Tibial nerve (tissue), 4 donors: ENCODE results near the gene ZNF527.
"Not testable (repeated sequence)": the region's sequence is repeated elsewhere in the genome, so short reads cannot be mapped to it uniquely, and the experiment has no call there.

Experiments
- CTCF ChIP-seq, 5 experiments: fragments of 200-600 bp in 3 of 5; fragments of 450-650 bp in 2 of 5; sonication (generic) in 3 of 5; IDR thresholded peaks; one replicate each; pipeline ENCODE4 v1.5.1; 2016 to 2019; ENCODE audit warnings: antibody characterized with exemption in 5 of 5, mild to moderate bottlenecking in 3 of 5, moderate library complexity in 2 of 5
- EP300 ChIP-seq, 2 donors: sonication (generic); formaldehyde crosslinking; IDR thresholded peaks; one replicate each; pipeline ENCODE4 v1.6.1; 2017; ENCODE audit warnings: antibody characterized with exemption in 2 of 2, mild to moderate bottlenecking in 1 of 2
- POLR2A ChIP-seq, 2 donors: fragments of 450-650 bp; IDR thresholded peaks; one replicate each; pipeline ENCODE4 v1.6.1; 2017; ENCODE audit warnings: antibody characterized with exemption in 2 of 2, mild to moderate bottlenecking in 2 of 2, moderate library complexity in 2 of 2

GRCh38 chr19:37391399-37391798 is 20.5 kb downstream of the ZNF527 start:
- TF ChIP-seq EP300, POLR2A, CTCF (IDR thresholded peaks at IDR 0.05): not testable (repeated sequence)
